Immature natural killer cell (primary cell): ENCODE measurements around the gene PFKFB4. TPM values are rescaled to one million over a fixed set of nuclear protein-coding genes. Genes with fewer than 3 reads are reported as not detected.
A peak's percentile ranks its signal among the peaks of the same experiment; 100 is the strongest.
"Not testable (repeated sequence)": the region's sequence is repeated elsewhere in the genome, so short reads cannot be mapped to it uniquely, and the experiment has no call there.

ENCODE experiments used
- DNase-seq, 3 donors: peaks; one replicate each; pipeline ENCODE4 v3.0.0; 2022; ENCODE audit warnings: mixed read lengths in 1 of 3
- H3K27ac Mint-ChIP-seq, 6 donors: one replicate each; pipeline ENCODE4 v1.8.0; 2020; ENCODE audit warnings: mixed read lengths in 6 of 6, mild to moderate bottlenecking in 5 of 6, inconsistent platforms in 4 of 6, moderate library complexity in 3 of 6
- H3K27me3 Mint-ChIP-seq, 3 donors: one replicate each; pipeline ENCODE4 v1.8.0; 2020 to 2021; ENCODE audit warnings: low read depth in 3 of 3, mild to moderate bottlenecking in 3 of 3, mixed read lengths in 3 of 3, moderate library complexity in 3 of 3, inconsistent platforms in 1 of 3
- H3K36me3 Mint-ChIP-seq, 3 donors: one replicate each; pipeline ENCODE4 v1.8.0; 2020; ENCODE audit warnings: mixed read lengths in 3 of 3, inconsistent platforms in 2 of 3, mild to moderate bottlenecking in 2 of 3
- H3K4me1 Mint-ChIP-seq, 2 donors: one replicate each; pipeline ENCODE4 v1.8.0; 2020; ENCODE audit warnings: inconsistent platforms in 2 of 2, mild to moderate bottlenecking in 2 of 2, mixed read lengths in 2 of 2, moderate library complexity in 1 of 2
- H3K4me3 Mint-ChIP-seq, 5 donors: one replicate each; pipeline ENCODE4 v1.8.0; 2020; ENCODE audit warnings: mild to moderate bottlenecking in 5 of 5, mixed read lengths in 5 of 5, inconsistent platforms in 3 of 5, moderate library complexity in 3 of 5
- H3K9me3 Mint-ChIP-seq, 6 donors: one replicate each; pipeline ENCODE4 v1.8.0; 2020; ENCODE audit warnings: mild to moderate bottlenecking in 6 of 6, mixed read lengths in 6 of 6, inconsistent platforms in 4 of 6, moderate library complexity in 3 of 6
- polyA plus RNA-seq, 3 donors: library from polyadenylated mRNA; unstranded; fragments of 300-500 nt; fragmentation: Illumina TruSeq; gene quantifications; one replicate each; pipeline ENCODE4 v1.2.3, GENCODE V29; 2021

Gene PFKFB4
- polyA plus RNA-seq, 3 donors from 2014 or later = 0.17 to 0.78 TPM; not detected in 1

DNA sequence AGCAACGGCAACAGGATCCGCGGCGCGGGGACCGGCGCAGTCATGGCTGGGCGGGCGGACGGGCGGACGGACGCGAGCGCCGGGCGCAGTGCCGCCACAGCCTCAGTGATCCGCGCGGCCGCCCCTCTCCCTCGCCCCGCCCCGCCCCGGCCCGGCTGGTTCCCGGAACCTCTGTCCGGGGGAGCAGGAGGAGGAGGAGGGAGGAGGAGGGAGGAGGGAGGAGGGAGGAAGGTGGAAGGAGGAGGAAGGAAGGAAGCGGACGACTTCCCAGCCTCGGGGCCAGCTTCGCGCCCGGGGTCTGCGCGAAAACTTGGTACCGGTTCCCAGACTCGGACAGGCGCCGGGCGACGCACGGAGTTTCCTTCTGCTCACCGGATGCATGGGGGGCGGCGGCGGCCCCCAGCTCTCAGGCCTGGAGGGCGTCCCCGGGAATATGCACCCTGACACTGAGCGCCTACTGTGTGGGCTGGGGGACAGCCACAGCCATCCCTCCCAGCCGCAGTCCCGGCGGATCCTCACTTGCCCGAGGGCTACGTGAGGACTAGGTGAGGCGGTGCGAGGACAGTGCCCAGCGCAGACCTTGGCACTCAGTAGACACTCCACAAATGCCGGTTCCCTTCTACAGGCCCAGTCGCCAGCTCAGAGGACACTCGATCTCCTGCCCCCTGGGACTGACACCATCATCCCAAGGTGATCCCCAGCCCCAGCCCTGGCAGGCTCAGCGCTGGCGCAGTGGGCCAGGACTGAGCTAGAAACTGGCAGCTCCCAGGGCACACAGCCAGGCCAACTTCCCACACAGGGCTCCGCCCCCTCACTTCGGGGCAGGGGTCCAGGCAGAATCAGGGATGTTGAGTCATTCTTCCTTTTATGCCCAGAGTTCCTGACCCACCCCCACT is 52.3 kb downstream of the PFKFB4 start, which contains the start of gene SHISA5:
TSS of gene SHISA5 (minus strand) at position 124 of the 896 bp plus-strand sequence. CDS start at position 44, 80 bp downstream.
- Mint-ChIP-seq H3K4me1 (peaks cover 39 to 42% of the 10 kb centered on the region in 2 donors), H3K27me3 (peaks cover 0 to 5% (median 3%) of the 10 kb centered on the region in 3 donors), H3K27ac (peak within 1 kb of the TSS; percentile 70 to 90 (median 84)), H3K36me3 (peaks cover 0 to 3% (median 0%) of the 10 kb centered on the region in 3 donors), H3K4me3 (peak within 1 kb of the TSS; percentile 78 to 84 (median 80)), H3K9me3 (no peaks in the 10 kb centered on the region)
- peak; percentile 51 to 63 (median 63) for DNase-seq

- no peak for DNase-seq
- peaks cover 39 to 42% of the 10 kb centered on the region in 2 donors for H3K4me1 Mint-ChIP-seq
Observed at GRCh38 chr3:48503401-48504050, 53.1 kb downstream of the PFKFB4 start.

GRCh38 chr3:48502728-48503168 is 53.9 kb downstream of the PFKFB4 start:
- Mint-ChIP-seq H3K36me3 (peaks cover 4 to 10% (median 7%) of the 10 kb centered on the region in 3 donors), H3K4me1 (peaks cover 36 to 40% of the 10 kb centered on the region in 2 donors), H3K27ac (peak overlapping the region; percentile 70 to 90 (median 84))

More at GRCh38 chr3:48503401-48504050, 53.1 kb downstream of the PFKFB4 start:
- peak overlapping the region; percentile 70 to 90 (median 84) for H3K27ac Mint-ChIP-seq
- peaks cover 0 to 3% (median under 1%) of the 10 kb centered on the region in 3 donors for H3K36me3 Mint-ChIP-seq
- peak overlapping the region; percentile 78 to 84 (median 79) for H3K4me3 Mint-ChIP-seq
- H3K27me3 Mint-ChIP-seq = peaks cover 0 to 5% (median 1%) of the 10 kb centered on the region in 3 donors
- H3K9me3 Mint-ChIP-seq = no peaks in the 10 kb centered on the region

GRCh38 chr3:48502121-48502520 is 54.5 kb downstream of the PFKFB4 start:
- Mint-ChIP-seq H3K4me1 (peaks cover 30 to 34% of the 10 kb centered on the region in 2 donors), H3K4me3 (peak overlapping the region; percentile 78 to 84 (median 79)), H3K27me3 (peaks cover 0 to 5% (median 1%) of the 10 kb centered on the region in 3 donors), H3K9me3 (no peaks in the 10 kb centered on the region), H3K27ac (peak overlapping the region; percentile 70 to 90 (median 84)), H3K36me3 (peaks cover 4 to 12% (median 9%) of the 10 kb centered on the region in 3 donors)
- no peak for DNase-seq

More at GRCh38 chr3:48502728-48503168, 53.9 kb downstream of the PFKFB4 start:
- no peaks in the 10 kb centered on the region for H3K9me3 Mint-ChIP-seq
- peaks cover 0 to 5% (median 1%) of the 10 kb centered on the region in 3 donors for H3K27me3 Mint-ChIP-seq
- DNase-seq = no peak
- H3K4me3 Mint-ChIP-seq = peak overlapping the region; percentile 78 to 84 (median 79)

GRCh38 chr3:48501196-48501595 is 55.4 kb downstream of the PFKFB4 start:
- Mint-ChIP-seq H3K4me3 (no peak overlapping the region), H3K36me3 (peaks cover 4 to 12% (median 9%) of the 10 kb centered on the region in 3 donors), H3K9me3 (no peaks in the 10 kb centered on the region), H3K27me3 (peaks cover 0 to 5% (median 1%) of the 10 kb centered on the region in 3 donors), H3K27ac (peak overlapping the region in 5 of 6 donors; percentile 14 to 86 (median 51)), H3K4me1 (peaks cover 30 to 34% of the 10 kb centered on the region in 2 donors)
- no peak for DNase-seq

DNA sequence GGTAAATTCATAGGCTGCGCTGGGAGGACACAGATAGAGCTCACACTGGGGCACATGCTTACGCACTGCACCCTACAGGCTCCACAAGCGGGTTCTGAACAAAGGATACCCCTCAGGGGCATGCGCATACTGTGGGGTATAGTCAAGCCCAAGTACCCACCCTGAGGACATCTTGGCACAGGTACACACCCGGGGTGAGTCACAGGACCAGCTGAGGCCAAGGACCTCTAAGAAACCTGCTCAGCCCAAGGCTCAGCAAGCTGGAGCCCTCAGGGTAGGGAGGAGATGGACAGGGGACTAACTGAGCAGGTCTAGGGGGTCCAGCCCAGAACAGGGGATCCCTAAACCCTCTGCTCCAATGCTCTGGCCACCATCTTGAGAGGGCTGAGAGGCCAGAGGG is 55.9 kb downstream of the PFKFB4 start:
- no peak for DNase-seq
- no peak overlapping the region for H3K4me3 Mint-ChIP-seq
- peak overlapping the region in 2 of 6 donors; percentile 15 for H3K27ac Mint-ChIP-seq
- H3K36me3 Mint-ChIP-seq = peaks cover 4 to 12% (median 9%) of the 10 kb centered on the region in 3 donors
- peaks cover 0 to 4% (median 1%) of the 10 kb centered on the region in 3 donors for H3K27me3 Mint-ChIP-seq
- peaks cover 30 to 34% of the 10 kb centered on the region in 2 donors for H3K4me1 Mint-ChIP-seq
- H3K9me3 Mint-ChIP-seq = no peaks in the 10 kb centered on the region

DNA sequence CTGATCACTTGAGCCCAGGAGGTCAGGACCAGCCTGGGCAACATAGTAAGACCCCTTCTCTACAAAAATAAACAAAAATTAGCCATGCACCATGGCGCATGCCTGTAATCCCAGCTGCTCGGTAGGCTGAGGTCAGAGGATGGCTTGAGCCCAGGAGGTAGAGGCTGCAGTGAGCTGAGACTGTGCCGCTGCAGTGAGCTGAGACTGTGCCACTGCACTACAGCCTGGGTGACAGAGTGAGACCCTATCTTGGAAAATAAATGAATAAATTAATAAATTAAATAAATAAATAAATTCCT is 63.5 kb downstream of the PFKFB4 start:
- Mint-ChIP-seq H3K27me3 (peaks cover 0 to 4% (median 0%) of the 10 kb centered on the region in 3 donors), H3K36me3 (peaks cover 11 to 16% (median 13%) of the 10 kb centered on the region in 3 donors), H3K27ac (no peak overlapping the region), H3K9me3 (no peaks in the 10 kb centered on the region), H3K4me3 (no peak overlapping the region), H3K4me1 (no peaks in the 10 kb centered on the region)
- no peak for DNase-seq

GRCh38 chr3:48492461-48493202 is 64.0 kb downstream of the PFKFB4 start:
- H3K27ac Mint-ChIP-seq = no peak overlapping the region
- no peak overlapping the region for H3K4me3 Mint-ChIP-seq
- no peaks in the 10 kb centered on the region for H3K9me3 Mint-ChIP-seq
- peaks cover 8 to 13% (median 10%) of the 10 kb centered on the region in 3 donors for H3K36me3 Mint-ChIP-seq
- H3K27me3 Mint-ChIP-seq = peaks cover 0 to 4% (median 0%) of the 10 kb centered on the region in 3 donors
- no peaks in the 10 kb centered on the region for H3K4me1 Mint-ChIP-seq
- no peak for DNase-seq

GRCh38 chr3:48486952-48487351 is 69.7 kb downstream of the PFKFB4 start:
- peaks cover 0 to 3% (median 0%) of the 10 kb centered on the region in 3 donors for H3K36me3 Mint-ChIP-seq
- H3K27ac Mint-ChIP-seq = no peak overlapping the region
- DNase-seq = no peak
- H3K27me3 Mint-ChIP-seq = peaks cover 0 to 2% (median 0%) of the 10 kb centered on the region in 3 donors
- H3K4me3 Mint-ChIP-seq = no peak overlapping the region
- no peaks in the 10 kb centered on the region for H3K4me1 Mint-ChIP-seq
- H3K9me3 Mint-ChIP-seq = no peaks in the 10 kb centered on the region

DNA sequence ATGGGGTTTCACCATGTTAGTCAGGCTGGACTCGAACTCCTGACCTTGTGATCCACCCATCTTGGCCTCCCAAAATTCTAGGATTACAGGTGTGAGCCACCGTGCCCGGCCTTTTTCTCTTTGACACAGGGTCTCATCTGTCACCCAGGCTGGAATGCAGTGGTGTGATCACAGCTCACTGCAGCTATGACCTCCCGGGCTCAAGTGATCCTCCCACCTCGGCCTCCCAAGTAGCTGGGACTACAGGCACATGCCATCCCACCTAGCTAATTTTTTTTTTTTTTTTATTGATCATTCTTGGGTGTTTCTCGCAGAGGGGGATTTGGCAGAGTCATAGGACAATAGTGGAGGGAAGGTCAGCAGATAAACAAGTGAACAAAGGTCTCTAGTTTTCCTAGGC is 73.8 kb downstream of the PFKFB4 start:
- not testable (repeated sequence) for DNase-seq, H3K36me3 Mint-ChIP-seq, H3K4me3 Mint-ChIP-seq, H3K9me3 Mint-ChIP-seq, H3K27ac Mint-ChIP-seq
- H3K27me3 Mint-ChIP-seq = peaks cover 10 to 17% (median 10%) of the 10 kb centered on the region in 3 donors
- H3K4me1 Mint-ChIP-seq = peaks cover 25 to 26% of the 10 kb centered on the region in 2 donors

GRCh38 chr3:48480891-48481290 is 75.7 kb downstream of the PFKFB4 start:
- H3K27me3 Mint-ChIP-seq = peaks cover 10 to 18% (median 10%) of the 10 kb centered on the region in 3 donors
- H3K4me1 Mint-ChIP-seq = peaks cover 32 to 37% of the 10 kb centered on the region in 2 donors
- not testable (repeated sequence) for H3K9me3 Mint-ChIP-seq, H3K27ac Mint-ChIP-seq, DNase-seq, H3K4me3 Mint-ChIP-seq, H3K36me3 Mint-ChIP-seq

- Mint-ChIP-seq H3K4me1 (peaks cover 39 to 45% of the 10 kb centered on the region in 2 donors), H3K4me3 (peak overlapping the region; percentile 83 to 93 (median 91)), H3K27me3 (peaks cover 9 to 18% (median 10%) of the 10 kb centered on the region in 3 donors), H3K36me3 (no peaks in the 10 kb centered on the region), H3K9me3 (no peaks in the 10 kb centered on the region), H3K27ac (peak overlapping the region; percentile 95 to 100 (median 97))
- peak; percentile 81 to 83 (median 82) for DNase-seq
Observed at GRCh38 chr3:48478626-48479555, 77.7 kb downstream of the PFKFB4 start.
